Stimulated activated CD4-positive, alpha-beta T cell treated with anti-CD3 and anti-CD28 coated beads, Interleukin-1b, Interleukin-23, amount 100 ng/mL, for 4 hours (primary cell): ENCODE results near the gene ZBED6.

Experiments used
- DNase-seq, 2 donors: peaks; one replicate each; pipeline ENCODE4 v3.0.0-alpha.2; 2020; ENCODE audit warnings: low read depth in 2 of 2

The ZBED6 gene

DNA sequence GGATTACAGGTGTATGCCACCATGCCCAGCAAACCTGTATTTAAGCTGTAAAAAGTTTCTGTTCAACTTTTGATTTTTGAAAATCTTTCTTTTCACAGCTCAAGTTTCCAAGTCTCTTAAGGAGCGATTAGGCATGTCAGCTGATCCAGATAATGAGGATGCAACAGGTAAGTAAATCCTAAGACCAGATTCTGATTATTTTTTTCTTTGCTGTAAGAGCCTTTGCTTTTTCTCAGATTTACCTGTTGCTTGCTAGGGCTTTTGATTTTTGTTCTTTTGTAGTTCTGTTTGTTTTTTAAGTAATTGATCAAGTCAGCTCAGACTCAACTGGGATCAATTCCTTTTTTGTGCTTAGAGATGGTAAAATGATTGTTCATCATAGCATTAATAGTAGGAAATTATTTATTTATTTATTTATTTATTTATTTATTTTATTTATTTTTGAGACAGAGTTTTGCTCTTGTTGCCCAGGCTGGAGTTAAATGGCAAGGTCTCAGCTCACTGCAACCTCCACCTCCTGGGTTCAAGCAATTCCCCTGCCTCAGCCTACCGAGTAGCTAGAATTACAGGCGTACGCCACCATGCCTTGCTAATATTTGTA lies 44.9 kb downstream of the ZBED6 start:
- DNase-seq = no peak

- DNase-seq = no peak
These were observed 47.1 kb downstream of the ZBED6 start for GRCh38 chr1:203842559-203842876.

DNA sequence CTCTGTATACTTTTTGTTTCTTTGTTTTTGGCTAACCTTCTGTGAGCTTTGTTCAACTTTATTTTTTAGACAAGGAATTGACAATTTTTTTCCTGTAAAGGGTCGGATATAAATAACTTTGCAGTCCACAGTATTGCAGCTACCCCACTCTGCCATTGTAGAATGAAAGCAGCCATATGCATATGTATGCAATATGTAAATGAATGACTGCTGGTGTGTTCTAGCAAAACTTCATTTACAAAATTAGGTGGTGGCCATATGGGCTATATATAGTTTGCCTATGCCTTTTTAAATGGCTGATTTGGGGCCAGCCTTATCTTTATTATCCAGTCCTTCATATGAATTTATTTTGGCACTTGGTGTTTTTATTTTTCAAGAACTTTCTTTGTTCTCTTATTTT lies 48.0 kb downstream of the ZBED6 start:
- DNase-seq = no peak
